Measurements from ENCODE around the gene TMEM266. TPM values are rescaled to one million over a fixed set of nuclear protein-coding genes. Genes with fewer than 3 reads are reported as not detected.

TMEM266 gene
- total RNA-seq, 1 experiment from 2014 or later: 5.4 TPM

GRCh38 chr15:76252249-76252648, 192.5 kb downstream of the TMEM266 start:
- no peaks in the 10 kb centered on the region for H3K36me3 ChIP-seq (replicated peaks; ENCODE audit: control insufficient read depth, insufficient read depth, low read length)
- no peaks in the 10 kb centered on the region for H3K27me3 ChIP-seq (ENCODE audit: control insufficient read depth, insufficient read depth, low read length)
- DNase-seq: no peak
- no peak overlapping the region for H3K4me3 ChIP-seq (ENCODE audit: insufficient read depth, low read depth, low read length)

GRCh38 chr15:76253691-76254473, 194.1 kb downstream of the TMEM266 start:
- H3K27me3 ChIP-seq (ENCODE audit: control insufficient read depth, insufficient read depth, low read length): no peaks in the 10 kb centered on the region
- H3K36me3 ChIP-seq (replicated peaks; ENCODE audit: control insufficient read depth, insufficient read depth, low read length): no peaks in the 10 kb centered on the region; the same call in 1 of the 2 replicates
- no peak overlapping the region for H3K4me3 ChIP-seq (ENCODE audit: insufficient read depth, low read depth, low read length)
- DNase-seq: peak; percentile 61

Other genes starting within 250 kb of the TMEM266 start
- gene UBE2Q2, start 216.5 kb upstream of the TMEM266 start, total RNA-seq (2014; rRNA removed; shearing (Covaris generic)): 23.1 and 36.0 TPM in 2 replicates
- 59.5 and 75.7 TPM in 2 replicates for gene FBXO22, start 156.1 kb upstream of the TMEM266 start, total RNA-seq (2014; rRNA removed; shearing (Covaris generic))
- 0.48 TPM in 1 of 2 replicates, not detected in the other for gene NRG4, start 47.6 kb upstream of the TMEM266 start, total RNA-seq (2014; rRNA removed; shearing (Covaris generic))

Data from H7 (cell line).